Mucosa of stomach (tissue), 1 donor: ENCODE results near the gene CYP2C9.

Experiments
- H3K27me3 ChIP-seq: one replicate; pipeline ENCODE4 v1.7.0; 2013; ENCODE audit warnings: mild to moderate bottlenecking, low read length; ENCODE audit not compliant: control insufficient read depth, insufficient read depth
- H3K36me3 ChIP-seq: one replicate; pipeline ENCODE4 v1.7.0; 2013; ENCODE audit warnings: low read length; ENCODE audit not compliant: control insufficient read depth, insufficient read depth
- H3K4me1 ChIP-seq: one replicate; pipeline ENCODE4 v1.7.0; 2013; ENCODE audit warnings: mild to moderate bottlenecking, low read length; ENCODE audit not compliant: control insufficient read depth, insufficient read depth
- H3K4me3 ChIP-seq: one replicate; pipeline ENCODE4 v1.7.0; 2013; ENCODE audit warnings: low read length
- H3K9ac ChIP-seq: one replicate; pipeline ENCODE4 v1.7.0; 2013; ENCODE audit warnings: mild to moderate bottlenecking, low read length, moderate library complexity
- H3K9me3 ChIP-seq: one replicate; pipeline ENCODE4 v1.7.0; 2013; ENCODE audit warnings: mild to moderate bottlenecking, low read length, moderate library complexity; ENCODE audit not compliant: control insufficient read depth
- donor health status: Pancreatic carcinoma.

CYP2C9 gene

DNA sequence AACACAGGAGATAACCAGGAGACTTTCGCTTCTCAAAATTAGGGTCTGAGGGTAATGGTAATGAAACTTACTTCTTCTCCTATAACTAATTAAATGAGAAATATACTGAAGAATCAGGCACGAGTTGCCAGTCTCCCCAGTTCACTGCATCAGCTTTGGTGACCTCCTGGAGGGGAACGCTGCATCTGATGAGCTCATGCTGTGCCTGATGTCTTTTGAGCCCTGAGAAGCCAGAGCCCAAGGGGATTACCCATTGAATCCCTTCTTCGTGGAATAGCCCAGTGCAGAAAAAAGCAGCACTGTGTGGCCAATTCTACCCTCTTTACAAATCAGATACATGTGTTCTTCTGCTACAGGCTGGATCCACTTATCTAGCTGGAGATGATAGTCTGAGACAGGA, 45.1 kb downstream of the CYP2C9 start:
- Histone ChIP-seq H3K4me3 (no peak overlapping the region), H3K36me3 (no peaks in the 10 kb centered on the region), H3K9ac (no peak overlapping the region), H3K27me3 (no peaks in the 10 kb centered on the region), H3K4me1 (no peaks in the 10 kb centered on the region), H3K9me3 (no peaks in the 10 kb centered on the region)

DNA sequence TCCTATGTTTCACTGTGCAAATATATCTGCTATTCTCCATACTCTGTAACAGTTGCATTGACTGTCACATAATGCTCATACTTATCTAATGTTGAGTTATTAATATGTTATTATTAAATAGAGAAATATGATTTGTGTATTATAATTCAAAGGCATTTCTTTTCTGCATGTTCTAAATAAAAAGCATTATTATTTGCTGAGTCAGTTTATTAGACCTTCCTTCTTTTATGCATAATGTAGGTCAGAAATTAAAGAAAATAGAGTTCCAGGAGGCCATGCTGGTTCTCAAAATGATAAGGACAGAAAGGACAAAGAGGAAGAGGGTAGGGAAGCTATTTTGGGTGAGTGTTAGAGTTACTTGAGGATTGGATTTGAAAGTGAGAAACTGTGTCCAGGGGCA, 50.7 kb downstream of the CYP2C9 start:
- no peak overlapping the region for H3K4me3 ChIP-seq
- H3K36me3 ChIP-seq: no peaks in the 10 kb centered on the region
- no peaks in the 10 kb centered on the region for H3K4me1 ChIP-seq
- H3K27me3 ChIP-seq: no peaks in the 10 kb centered on the region
- H3K9me3 ChIP-seq: peaks cover 6% of the 10 kb centered on the region
- H3K9ac ChIP-seq: no peak overlapping the region

DNA sequence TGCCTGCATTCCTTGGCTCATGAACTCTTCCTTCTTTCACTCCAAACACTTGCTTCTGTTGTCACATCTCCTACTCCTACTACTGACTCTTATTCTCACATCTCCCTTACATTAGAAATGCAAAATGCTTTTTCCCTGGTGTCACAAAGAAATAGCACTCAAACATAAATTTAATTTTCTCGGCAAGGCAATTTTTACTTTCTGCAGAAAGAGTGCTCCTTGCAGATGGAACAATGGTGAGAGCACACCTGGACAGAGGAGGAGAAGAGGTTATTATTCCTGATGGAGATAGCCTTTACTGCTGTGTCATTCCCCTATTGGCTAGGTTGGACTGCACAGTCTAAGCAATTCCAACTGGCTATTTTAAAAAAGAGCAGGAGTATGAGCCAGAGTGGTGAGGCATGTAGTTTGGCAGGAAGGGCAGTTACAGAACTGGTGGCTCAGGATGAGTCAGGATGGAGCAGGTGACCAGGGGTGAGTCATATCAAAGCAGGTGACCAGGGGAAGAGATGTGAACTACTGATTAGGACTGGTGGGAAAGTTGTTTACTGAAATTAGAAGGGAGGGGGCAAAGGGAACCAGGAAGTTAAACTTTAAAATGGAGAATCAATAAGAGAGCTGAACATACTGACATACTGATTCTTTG, 52.9 kb downstream of the CYP2C9 start:
- no peaks in the 10 kb centered on the region for H3K27me3 ChIP-seq
- H3K36me3 ChIP-seq: no peaks in the 10 kb centered on the region
- no peak overlapping the region for H3K9ac ChIP-seq
- peaks cover 6% of the 10 kb centered on the region for H3K9me3 ChIP-seq
- H3K4me1 ChIP-seq: no peaks in the 10 kb centered on the region
- no peak overlapping the region for H3K4me3 ChIP-seq

DNA sequence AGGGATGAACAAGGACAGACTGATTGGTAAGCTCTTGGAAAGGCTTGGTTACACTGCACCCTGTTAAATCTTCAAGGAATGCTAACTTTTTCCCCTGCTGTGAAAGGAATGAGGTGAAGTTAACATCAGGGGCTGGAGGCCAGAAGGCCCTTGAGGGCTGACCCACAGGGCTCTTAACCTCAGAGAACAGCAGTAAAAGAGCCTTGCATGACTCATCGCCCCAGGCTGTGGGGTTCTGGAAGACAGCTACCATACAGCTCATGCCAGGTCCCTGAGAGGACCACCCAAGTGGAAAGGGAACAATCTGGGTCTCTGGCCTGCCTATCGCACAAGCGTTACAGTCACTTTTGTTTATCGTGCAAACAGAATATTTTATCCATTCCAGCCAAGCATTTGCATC, 54.4 kb downstream of the CYP2C9 start:
- peaks cover 6% of the 10 kb centered on the region for H3K9me3 ChIP-seq
- no peaks in the 10 kb centered on the region for H3K27me3 ChIP-seq
- no peaks in the 10 kb centered on the region for H3K36me3 ChIP-seq
- H3K4me3 ChIP-seq: no peak overlapping the region
- H3K4me1 ChIP-seq: no peaks in the 10 kb centered on the region
- no peak overlapping the region for H3K9ac ChIP-seq

DNA sequence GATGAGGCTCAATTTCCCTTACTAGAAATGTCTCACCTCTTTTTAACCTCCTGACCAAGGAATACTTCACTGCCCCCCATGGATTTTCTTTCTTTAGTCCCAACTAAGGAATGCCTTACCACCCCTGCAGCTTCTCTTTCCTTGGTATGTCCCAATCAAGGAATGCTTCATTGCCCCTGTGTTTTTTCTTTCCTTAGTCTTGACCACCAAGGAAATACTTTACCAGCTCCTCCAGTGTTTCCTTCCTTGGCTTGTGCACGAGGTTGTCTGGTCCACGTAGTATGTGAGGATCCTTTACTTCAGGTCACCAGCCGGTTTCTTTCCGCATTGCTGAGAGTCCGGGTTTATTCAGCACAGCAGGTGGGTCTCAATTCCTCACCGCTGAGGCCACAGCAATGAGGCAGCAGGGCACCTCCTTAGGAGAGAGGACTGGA, 59.3 kb downstream of the CYP2C9 start:
- H3K27me3 ChIP-seq: no peaks in the 10 kb centered on the region

DNA sequence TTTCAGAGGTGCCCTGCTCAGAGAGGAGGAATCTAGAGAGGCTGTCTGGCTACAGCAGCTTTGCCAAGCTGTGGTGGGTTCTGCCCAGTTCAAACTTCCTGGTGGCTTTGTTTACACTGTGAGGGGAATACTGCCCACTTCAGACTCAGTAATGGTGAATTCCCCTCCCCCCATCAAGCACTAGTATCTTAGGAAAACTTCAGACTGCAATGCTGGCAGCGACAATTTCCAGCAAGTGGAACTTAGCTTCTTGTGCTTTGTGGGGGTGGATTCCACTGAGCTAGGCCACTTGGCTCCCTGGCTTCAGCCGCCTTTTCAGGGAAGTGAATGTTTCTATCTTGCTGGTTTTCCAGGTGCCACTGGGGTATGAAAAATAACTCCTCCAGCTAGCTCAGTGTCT, 88.0 kb downstream of the CYP2C9 start:
- Histone ChIP-seq H3K36me3 (no peaks in the 10 kb centered on the region), H3K4me1 (no peaks in the 10 kb centered on the region), H3K9me3 (no peaks in the 10 kb centered on the region), H3K27me3 (no peaks in the 10 kb centered on the region), H3K9ac (no peak overlapping the region), H3K4me3 (no peak overlapping the region)

More for the DNA sequence above, 59.3 kb downstream of the CYP2C9 start:
- Histone ChIP-seq H3K4me3 (no peak overlapping the region), H3K36me3 (no peaks in the 10 kb centered on the region), H3K4me1 (no peaks in the 10 kb centered on the region), H3K9ac (no peak overlapping the region), H3K9me3 (no peaks in the 10 kb centered on the region)

DNA sequence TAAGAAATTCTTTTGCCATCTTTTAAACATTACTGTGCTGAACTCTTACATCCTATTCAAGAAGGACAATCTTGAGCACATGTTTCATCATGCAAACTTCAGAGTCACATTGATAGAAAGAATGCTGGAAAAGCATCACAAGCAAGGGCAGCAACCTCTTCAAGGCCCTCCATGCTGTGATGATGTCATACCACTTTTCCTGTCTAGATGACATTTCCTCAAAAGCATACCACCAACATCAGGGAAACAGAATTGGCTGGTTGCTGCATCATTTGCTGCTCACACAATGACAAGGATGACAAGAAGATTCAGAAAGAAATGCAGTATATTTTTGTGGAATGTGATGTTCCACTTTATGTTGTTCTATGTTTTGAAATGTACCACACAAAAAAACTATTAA, 93.2 kb downstream of the CYP2C9 start:
- Histone ChIP-seq H3K9me3 (no peaks in the 10 kb centered on the region), H3K4me1 (no peaks in the 10 kb centered on the region)

DNA sequence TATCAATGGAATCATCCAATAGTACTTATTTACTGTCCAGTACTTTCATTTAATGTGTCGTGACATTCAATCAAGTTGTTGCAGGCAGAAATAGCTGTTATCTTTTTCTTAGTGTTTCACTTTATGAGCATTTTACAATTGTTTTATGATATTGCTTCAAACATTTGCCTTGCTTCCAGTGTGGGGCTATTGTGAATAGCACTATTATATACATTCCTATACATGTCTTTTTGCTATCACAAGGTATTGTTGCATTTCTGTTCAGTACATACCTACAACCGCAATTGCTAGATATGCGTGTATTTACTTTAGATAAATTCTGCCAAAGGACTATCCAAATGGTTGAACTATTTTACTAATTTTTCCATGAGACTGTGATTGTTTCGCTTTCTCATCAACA, 95.9 kb downstream of the CYP2C9 start:
- no peaks in the 10 kb centered on the region for H3K9me3 ChIP-seq
- no peak overlapping the region for H3K4me3 ChIP-seq
- peaks cover 16% of the 10 kb centered on the region for H3K27me3 ChIP-seq
- no peaks in the 10 kb centered on the region for H3K4me1 ChIP-seq
- no peaks in the 10 kb centered on the region for H3K36me3 ChIP-seq
- no peak overlapping the region for H3K9ac ChIP-seq

More for the DNA sequence above, 93.2 kb downstream of the CYP2C9 start:
- no peaks in the 10 kb centered on the region for H3K36me3 ChIP-seq
- H3K4me3 ChIP-seq: no peak overlapping the region
- H3K27me3 ChIP-seq: peaks cover 16% of the 10 kb centered on the region
- no peak overlapping the region for H3K9ac ChIP-seq

DNA sequence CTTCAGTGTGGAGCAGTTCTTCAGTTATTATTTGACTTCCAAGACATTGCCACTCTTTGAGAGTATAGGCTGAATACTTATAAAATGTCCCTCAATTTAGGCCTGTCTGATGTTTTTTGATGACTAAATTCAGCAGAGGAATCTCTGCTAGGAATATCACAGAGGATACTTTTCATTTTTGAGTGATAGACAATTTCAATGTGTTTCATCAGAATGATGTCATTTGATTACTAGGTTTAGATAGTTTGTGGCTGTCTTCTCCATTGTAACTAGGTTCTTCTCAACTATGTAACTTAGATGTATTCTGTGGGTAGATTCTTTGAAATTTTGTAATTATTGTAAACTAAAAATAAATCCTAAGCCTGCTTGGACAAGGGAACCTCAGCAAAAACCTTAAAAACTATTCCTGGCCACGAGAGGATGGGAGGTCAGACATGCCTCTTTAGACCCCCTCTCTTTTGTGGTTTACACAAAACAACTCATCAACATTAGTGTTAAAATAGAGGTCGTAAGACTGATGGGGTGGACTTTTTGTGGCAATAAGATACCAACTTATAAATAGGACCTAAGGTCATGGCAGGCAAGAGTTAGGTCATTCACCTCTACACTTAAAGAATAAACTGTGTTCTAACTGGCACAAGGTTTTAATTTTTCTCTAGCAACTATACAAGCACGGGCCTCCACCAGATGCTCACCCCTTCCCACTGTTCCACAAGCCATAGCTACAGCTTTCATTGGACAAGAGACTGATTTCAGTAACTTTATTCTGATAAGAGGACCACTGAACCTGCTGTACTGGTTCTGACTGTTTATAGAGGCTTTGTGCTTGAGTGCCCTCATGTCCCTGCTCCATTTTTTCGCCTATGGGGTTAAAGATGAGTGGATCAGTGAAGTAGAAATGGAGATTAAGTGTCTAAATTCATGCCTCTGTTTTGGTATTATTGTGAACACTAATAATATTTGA, 97.2 kb downstream of the CYP2C9 start:
- Histone ChIP-seq H3K36me3 (no peaks in the 10 kb centered on the region), H3K27me3 (peaks cover 16% of the 10 kb centered on the region), H3K4me3 (no peak overlapping the region), H3K9me3 (no peaks in the 10 kb centered on the region), H3K9ac (no peak overlapping the region), H3K4me1 (no peaks in the 10 kb centered on the region)

DNA sequence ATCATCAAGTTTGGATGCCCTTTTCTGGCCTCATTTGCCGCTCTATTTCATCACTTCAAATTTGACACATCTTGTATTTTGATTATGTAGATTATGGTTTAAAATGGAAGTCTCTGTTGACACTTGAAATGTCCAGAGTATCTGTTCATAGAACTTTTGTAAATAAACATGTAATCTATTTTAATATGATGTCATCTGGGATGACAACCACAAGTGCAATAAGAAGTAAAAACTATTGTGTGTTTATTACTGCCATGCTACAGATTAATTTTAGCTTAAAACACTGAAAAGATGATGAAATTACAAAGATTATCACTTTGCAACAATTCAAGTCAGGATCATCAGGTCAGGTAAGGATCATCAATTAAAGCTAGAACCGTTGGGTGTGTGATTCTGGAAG, 100.8 kb downstream of the CYP2C9 start:
- Histone ChIP-seq H3K4me1 (no peaks in the 10 kb centered on the region), H3K4me3 (no peak overlapping the region), H3K27me3 (no peaks in the 10 kb centered on the region), H3K9ac (no peak overlapping the region), H3K36me3 (no peaks in the 10 kb centered on the region), H3K9me3 (no peaks in the 10 kb centered on the region)
